ENCODE data around the gene CABYR. TPM values are rescaled to one million over a fixed set of nuclear protein-coding genes. Genes with fewer than 3 reads are reported as not detected.

CABYR gene
- total RNA-seq, 2 donors from 2014 or later = 13.2 to 39.5 TPM

DNA sequence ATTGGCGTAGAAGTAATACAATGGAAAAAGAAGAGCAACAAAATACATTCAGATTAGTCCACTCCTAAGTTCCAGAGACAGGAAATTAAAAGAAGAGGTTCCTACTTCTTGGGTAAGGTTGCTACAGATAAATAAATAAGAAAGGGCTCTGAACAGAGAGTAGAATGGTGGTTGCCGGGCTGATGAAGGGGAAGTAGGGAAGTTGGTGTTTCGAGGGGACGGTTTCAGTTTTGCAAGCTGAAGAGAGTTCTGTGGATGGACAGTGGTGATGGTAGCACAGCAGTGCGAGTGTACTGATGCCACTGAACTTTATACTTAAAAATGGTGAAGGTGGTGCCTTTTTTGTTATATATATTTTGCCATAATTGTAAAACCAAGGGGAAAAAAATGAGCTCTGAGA lies 48.2 kb downstream of the CABYR start:
- Histone ChIP-seq H3K27ac (no peak overlapping the region), H3K4me3 (no peak overlapping the region), H3K9me3 (no peaks in the 10 kb centered on the region), H3K36me3 (no peaks in the 10 kb centered on the region), H3K4me1 (replicated peaks) (no peaks in the 10 kb centered on the region), H3K27me3 (replicated peaks; ENCODE audit: insufficient read depth) (no peaks in the 10 kb centered on the region)
- WGBS = 87% methylated on average over 5 of the region's 5 CpGs
- no peak for DNase-seq (ENCODE audit: low spot score)
- TF ChIP-seq, protein P1, sequence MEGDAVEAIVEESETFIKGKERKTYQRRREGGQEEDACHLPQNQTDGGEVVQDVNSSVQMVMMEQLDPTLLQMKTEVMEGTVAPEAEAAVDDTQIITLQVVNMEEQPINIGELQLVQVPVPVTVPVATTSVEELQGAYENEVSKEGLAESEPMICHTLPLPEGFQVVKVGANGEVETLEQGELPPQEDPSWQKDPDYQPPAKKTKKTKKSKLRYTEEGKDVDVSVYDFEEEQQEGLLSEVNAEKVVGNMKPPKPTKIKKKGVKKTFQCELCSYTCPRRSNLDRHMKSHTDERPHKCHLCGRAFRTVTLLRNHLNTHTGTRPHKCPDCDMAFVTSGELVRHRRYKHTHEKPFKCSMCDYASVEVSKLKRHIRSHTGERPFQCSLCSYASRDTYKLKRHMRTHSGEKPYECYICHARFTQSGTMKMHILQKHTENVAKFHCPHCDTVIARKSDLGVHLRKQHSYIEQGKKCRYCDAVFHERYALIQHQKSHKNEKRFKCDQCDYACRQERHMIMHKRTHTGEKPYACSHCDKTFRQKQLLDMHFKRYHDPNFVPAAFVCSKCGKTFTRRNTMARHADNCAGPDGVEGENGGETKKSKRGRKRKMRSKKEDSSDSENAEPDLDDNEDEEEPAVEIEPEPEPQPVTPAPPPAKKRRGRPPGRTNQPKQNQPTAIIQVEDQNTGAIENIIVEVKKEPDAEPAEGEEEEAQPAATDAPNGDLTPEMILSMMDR (IDR thresholded peaks at IDR 0.05) = no peak
- no peak for TF ChIP-seq POLR2A (IDR thresholded peaks at IDR 0.05)
- no peak for TF ChIP-seq POLR2AphosphoS5 (IDR thresholded peaks at IDR 0.05)
- intact Hi-C loops (cut with DNase I) = no loop called here

DNA sequence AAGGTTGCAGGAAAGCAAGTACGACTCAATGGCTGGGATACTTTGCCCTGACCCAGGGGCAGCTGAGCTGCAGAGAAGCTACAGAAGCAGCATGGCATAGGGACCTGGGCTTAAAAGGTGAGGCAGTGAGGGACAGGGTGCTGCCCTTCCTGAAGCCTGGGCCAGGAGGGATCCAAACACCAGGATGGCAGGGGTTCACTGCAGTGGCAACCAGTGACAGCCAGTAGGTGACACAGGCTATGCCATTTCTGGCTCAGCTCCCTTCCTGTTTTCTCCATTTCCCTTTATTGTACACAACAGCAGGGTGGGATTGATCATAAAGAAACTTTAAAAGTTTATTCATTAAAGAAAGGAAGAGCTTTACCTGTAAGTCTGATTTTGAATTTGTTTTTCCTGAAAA lies 48.8 kb downstream of the CABYR start:
- Histone ChIP-seq H3K36me3 (no peaks in the 10 kb centered on the region), H3K27ac (no peak overlapping the region), H3K9me3 (no peaks in the 10 kb centered on the region), H3K27me3 (replicated peaks; ENCODE audit: insufficient read depth) (no peaks in the 10 kb centered on the region), H3K4me3 (no peak overlapping the region), H3K4me1 (replicated peaks) (no peaks in the 10 kb centered on the region)
- DNase-seq (ENCODE audit: low spot score) = no peak
- TF ChIP-seq, protein P1 (IDR thresholded peaks at IDR 0.05) = no peak
- TF ChIP-seq POLR2A (IDR thresholded peaks at IDR 0.05) = no peak
- no peak for TF ChIP-seq POLR2AphosphoS5 (IDR thresholded peaks at IDR 0.05)
- intact Hi-C loops (cut with DNase I) = no loop called here
- 100% methylated on average over 1 of the region's 1 CpG for WGBS

DNA sequence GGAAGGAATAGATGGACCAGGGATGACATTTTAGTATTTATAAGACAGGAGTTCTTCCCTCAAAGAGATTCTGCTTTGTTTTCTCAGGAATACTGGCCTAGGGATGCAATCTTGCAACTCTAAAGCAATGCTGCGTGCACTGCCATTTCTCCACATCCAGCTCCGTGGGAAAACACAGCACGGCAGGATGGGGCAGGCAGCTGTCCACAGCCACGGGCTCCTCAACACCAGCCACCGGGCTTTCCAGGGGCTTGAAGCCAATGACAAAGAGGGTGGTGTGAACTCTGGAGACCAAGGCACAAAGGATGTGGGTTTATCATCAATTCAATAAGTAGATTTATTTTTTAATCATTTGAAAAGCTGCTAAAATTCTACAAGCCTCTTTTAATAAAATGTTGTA lies 49.3 kb downstream of the CABYR start:
- H3K4me1 ChIP-seq (replicated peaks) = no peaks in the 10 kb centered on the region

DNA sequence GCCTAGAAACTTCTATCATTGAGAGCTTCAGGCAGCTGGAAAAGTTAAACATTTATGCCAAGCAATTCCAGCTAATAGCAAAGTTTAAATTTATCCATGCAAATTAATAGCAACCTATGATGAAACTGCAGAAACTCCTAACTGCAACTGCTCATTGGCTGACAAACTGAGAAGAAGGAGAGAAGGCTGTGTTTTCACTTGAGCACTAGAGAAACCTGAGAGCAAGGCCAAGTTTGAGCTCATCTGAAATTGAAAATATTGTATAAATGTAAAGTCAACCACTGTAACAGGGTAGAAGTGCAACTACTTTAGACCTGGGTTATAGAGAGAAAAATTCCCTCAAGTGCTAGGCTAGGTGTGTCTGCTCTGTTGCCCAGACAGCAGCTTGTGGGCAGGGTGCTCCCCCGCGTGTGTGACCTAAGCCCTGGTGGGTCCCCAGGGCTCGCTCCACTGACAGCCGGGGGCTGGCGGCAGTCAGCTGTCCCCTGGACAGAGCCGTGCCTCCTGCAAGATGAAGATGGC lies 50.2 kb downstream of the CABYR start:
- H3K36me3 ChIP-seq = no peaks in the 10 kb centered on the region
- no peaks in the 10 kb centered on the region for H3K4me1 ChIP-seq (replicated peaks)
- no peak for TF ChIP-seq POLR2A (IDR thresholded peaks at IDR 0.05)
- no peak for TF ChIP-seq POLR2AphosphoS5 (IDR thresholded peaks at IDR 0.05)
- TF ChIP-seq, protein P1 (IDR thresholded peaks at IDR 0.05) = no peak
- DNase-seq (ENCODE audit: low spot score) = no peak
- intact Hi-C loops (cut with DNase I) = no loop called here
- no peak overlapping the region for H3K27ac ChIP-seq
- no peaks in the 10 kb centered on the region for H3K9me3 ChIP-seq
- 69% methylated on average over 6 of the region's 6 CpGs for WGBS
- no peak overlapping the region for H3K4me3 ChIP-seq
- no peaks in the 10 kb centered on the region for H3K27me3 ChIP-seq (replicated peaks; ENCODE audit: insufficient read depth)

More for the DNA sequence above, 49.3 kb downstream of the CABYR start:
- H3K27me3 ChIP-seq (replicated peaks; ENCODE audit: insufficient read depth) = no peaks in the 10 kb centered on the region
- no peaks in the 10 kb centered on the region for H3K36me3 ChIP-seq
- TF ChIP-seq, protein P1 (IDR thresholded peaks at IDR 0.05) = no peak
- TF ChIP-seq POLR2A (IDR thresholded peaks at IDR 0.05) (no peak), POLR2AphosphoS5 (IDR thresholded peaks at IDR 0.05) (no peak)
- intact Hi-C loops (cut with DNase I) = no loop called here
- no peak for DNase-seq (ENCODE audit: low spot score)
- no peak overlapping the region for H3K27ac ChIP-seq
- 83% methylated on average over 5 of the region's 5 CpGs for WGBS
- H3K4me3 ChIP-seq = no peak overlapping the region
- H3K9me3 ChIP-seq = no peaks in the 10 kb centered on the region

DNA sequence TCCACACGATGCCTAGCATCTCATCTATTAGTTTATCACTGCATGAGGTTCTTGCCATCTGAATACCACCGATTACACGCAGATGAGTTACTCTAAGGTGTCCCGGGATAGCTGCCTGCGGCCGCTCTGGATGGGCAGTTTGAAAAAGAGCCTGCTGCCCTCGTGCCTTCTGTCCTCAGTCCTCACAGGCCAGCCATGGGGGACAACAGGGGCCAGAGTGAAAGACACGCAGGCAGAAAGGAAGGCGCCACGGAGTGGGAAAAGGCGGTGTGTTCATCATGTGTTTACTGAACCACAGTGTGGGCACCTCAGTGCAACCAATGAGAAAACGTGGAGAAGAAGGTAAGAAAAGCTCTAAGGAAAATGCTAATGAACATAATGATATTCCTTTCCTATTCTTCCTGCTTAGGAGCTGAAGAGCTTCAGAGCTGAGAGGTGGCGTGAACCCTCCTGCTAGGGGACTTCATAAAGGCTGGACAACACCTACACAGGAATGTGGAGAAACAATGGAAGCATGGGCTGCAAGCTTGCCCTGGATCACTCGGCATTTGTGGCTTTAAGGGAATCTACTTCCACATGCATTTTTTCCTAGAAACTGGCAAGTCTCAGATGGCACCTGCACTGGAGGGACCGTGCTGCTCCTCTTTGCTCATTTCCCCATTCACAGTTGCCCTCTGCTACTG lies 50.9 kb downstream of the CABYR start:
- no peaks in the 10 kb centered on the region for H3K36me3 ChIP-seq
- H3K9me3 ChIP-seq = no peaks in the 10 kb centered on the region
- intact Hi-C loops (cut with DNase I) = loop anchor here (5.0 kb wide), 1 partner anchor 82 kb away; no protein-coding TSS in a partner anchor
- 91% methylated on average over 15 of the region's 15 CpGs for WGBS
- H3K27ac ChIP-seq = no peak overlapping the region
- H3K4me3 ChIP-seq = no peak overlapping the region
- TF ChIP-seq POLR2A (IDR thresholded peaks at IDR 0.05) (no peak), POLR2AphosphoS5 (IDR thresholded peaks at IDR 0.05) (no peak)
- TF ChIP-seq, protein P1 (IDR thresholded peaks at IDR 0.05) = no peak
- H3K27me3 ChIP-seq (replicated peaks; ENCODE audit: insufficient read depth) = no peaks in the 10 kb centered on the region
- H3K4me1 ChIP-seq (replicated peaks) = no peaks in the 10 kb centered on the region
- DNase-seq (ENCODE audit: low spot score) = no peak
